K562 (cell line): Measurements from ENCODE around the gene VWF. TPM values are rescaled to one million over a fixed set of nuclear protein-coding genes. Genes with fewer than 3 reads are reported as not detected.

Experiments
- ATAC-seq: fragments of 200-7000 bp; cut with Tn5 transposase; 3 replicates; pipeline ENCODE4 v1.9.1; 2020; ENCODE audit warnings: moderate library complexity
- BruUV-seq: library from RNA; stranded (reverse); fragments of 400-500 nt; replicated peaks from 2 replicates; lab custom pipeline; 2021; lab: Mats Ljungman, UMichigan
- CTCF ChIA-PET: fragments of 300-600 bp; formaldehyde crosslinking; extraction: SDS; loops from one replicate; lab custom pipeline; 2021; ENCODE audit warnings: low intra/inter-chr PET ratio; lab: Yijun Ruan, JAX
- POLR2A ChIA-PET: fragments of 300-600, 350-650 bp; sonication (Branson Sonifier 250); formaldehyde crosslinking; extraction: SDS; loops from one replicate; lab custom pipeline; 2021; ENCODE audit warnings: antibody characterized with exemption, inconsistent platforms; lab: Yijun Ruan, JAX
- DNase-seq, 4 experiments: peaks; one replicate each; pipeline versions ENCODE4 v3.0.0 to v3.0.0-alpha.2; 2011 to 2018; ENCODE audit warnings: low spot score in 3 of 4, mixed read lengths in 3 of 4; ENCODE audit errors: extremely low read depth in 1 of 4
- FAIRE-seq: peaks from 2 replicates; lab custom pipeline; 2011; peaks lifted over from hg19 to GRCh38; lab: Jason Lieb, UNC
- H2AFZ ChIP-seq: 2 replicates; pipeline ENCODE4 v1.6.0; 2011; ENCODE audit warnings: low read depth, low read length, control low read depth, inconsistent platforms
- H3K27ac ChIP-seq: fragments of 200-600 bp; 3 replicates; pipeline ENCODE4 v1.8.0; 2011; ENCODE audit warnings: low read depth, mild to moderate bottlenecking, control low read depth, inconsistent platforms, low read length, moderate library complexity, mixed read lengths; ENCODE audit errors: extremely low read depth
- H3K27me3 ChIP-seq, 2 experiments: fragments of 300-600 bp in 1 of 2; 2 replicates in 1 of 2; 3 replicates in 1 of 2; pipeline versions ENCODE4 v1.6.0 to v1.8.0; 2011; ENCODE audit warnings: inconsistent platforms in 2 of 2, low read length in 2 of 2, mild to moderate bottlenecking in 1 of 2, mixed read lengths in 1 of 2, moderate library complexity in 1 of 2; ENCODE audit not compliant: control insufficient read depth in 2 of 2, insufficient read depth in 2 of 2
- H3K36me3 ChIP-seq: fragments of 300-600 bp; 3 replicates; pipeline ENCODE4 v1.8.0; 2011; ENCODE audit warnings: mild to moderate bottlenecking, low read length, inconsistent platforms; ENCODE audit not compliant: control insufficient read depth, insufficient read depth
- H3K4me1 ChIP-seq, 2 experiments: fragments of 200-600 bp in 1 of 2; replicated peaks in 1 of 2; 2 replicates in 1 of 2; 3 replicates in 1 of 2; pipeline versions ENCODE4 v1.5.1 to v1.8.0; 2011; ENCODE audit warnings: inconsistent platforms in 2 of 2, low read length in 2 of 2, mild to moderate bottlenecking in 1 of 2, mixed read lengths in 1 of 2, moderate library complexity in 1 of 2; ENCODE audit not compliant: control insufficient read depth in 2 of 2, insufficient read depth in 2 of 2
- H3K4me2 ChIP-seq: 2 replicates; pipeline ENCODE4 v1.6.1; 2011; ENCODE audit warnings: low read length, control low read depth, inconsistent platforms, mixed read lengths; ENCODE audit not compliant: insufficient read depth
- H3K4me3 ChIP-seq: fragments of 200-600 bp; sonication (generic), shearing (Covaris generic); 2 replicates; pipeline ENCODE4 v1.5.1; 2016; ENCODE audit warnings: control low read depth, inconsistent platforms
- H3K79me2 ChIP-seq: fragments of 200-600 bp; 3 replicates; pipeline ENCODE4 v1.8.0; 2011; ENCODE audit warnings: low read length, inconsistent platforms; ENCODE audit not compliant: control insufficient read depth, insufficient read depth
- H3K9ac ChIP-seq, 2 experiments: 2 replicates each; pipeline versions ENCODE4 v1.6.0 to v1.6.1; 2011; ENCODE audit warnings: low read depth in 2 of 2, low read length in 2 of 2, control low read depth in 1 of 2, inconsistent platforms in 1 of 2, mild to moderate bottlenecking in 1 of 2, mixed read lengths in 1 of 2; ENCODE audit not compliant: insufficient read depth in 1 of 2
- H3K9me1 ChIP-seq: one replicate; pipeline ENCODE4 v1.6.0; 2011; ENCODE audit warnings: inconsistent platforms, mild to moderate bottlenecking, low read length, moderate library complexity; ENCODE audit not compliant: control insufficient read depth, insufficient read depth
- H3K9me3 ChIP-seq: replicated peaks from 2 replicates; pipeline ENCODE4 v1.5.1; 2011; ENCODE audit warnings: low read depth, low read length, inconsistent platforms; ENCODE audit not compliant: control insufficient read depth, insufficient read depth
- H4K20me1 ChIP-seq: replicated peaks from 2 replicates; pipeline ENCODE4 v1.6.1; 2011; ENCODE audit warnings: low read length, inconsistent platforms, mixed read lengths; ENCODE audit not compliant: control insufficient read depth, insufficient read depth
- BCLAF1 ChIP-seq, 2 experiments: fragments of 450-650 bp in 1 of 2; IDR thresholded peaks; 2 replicates each; pipeline ENCODE4 v1.6.1; 2011 to 2017; ENCODE audit warnings: low read depth in 2 of 2, antibody characterized with exemption in 1 of 2, borderline replicate concordance in 1 of 2, low read length in 1 of 2, mild to moderate bottlenecking in 1 of 2, mixed read lengths in 1 of 2; ENCODE audit not compliant: control insufficient read depth in 1 of 2
- CTCFL ChIP-seq: IDR thresholded peaks from 2 replicates; pipeline ENCODE4 v1.6.1; 2011; ENCODE audit warnings: borderline replicate concordance, low read depth, mild to moderate bottlenecking, moderate library complexity, low read length; ENCODE audit not compliant: insufficient read depth, poor library complexity, severe bottlenecking
- ETS1 ChIP-seq: conservative IDR thresholded peaks from 2 replicates; pipeline ENCODE4 v1.6.1; 2011; ENCODE audit warnings: low read depth, mild to moderate bottlenecking, low read length; ENCODE audit not compliant: control insufficient read depth
- MAZ ChIP-seq, 2 experiments: fragments of 450-650 bp in 1 of 2; sonication (generic) in 1 of 2; formaldehyde crosslinking; IDR thresholded peaks in 1 of 2; conservative IDR thresholded peaks in 1 of 2; 2 replicates each; pipeline versions ENCODE4 v1.4.0 to v1.5.0; 2020; ENCODE audit warnings: mild to moderate bottlenecking in 1 of 2, missing genetic modification reagents in 1 of 2
- PRDM10 ChIP-seq: fragments of 450-650 bp; IDR thresholded peaks from 2 replicates; pipeline ENCODE4 v1.6.1; 2018; ENCODE audit not compliant: partially characterized antibody
- PYGO2 ChIP-seq: fragments of 450-650 bp; IDR thresholded peaks from 2 replicates; pipeline ENCODE4 v1.6.1; 2016; ENCODE audit warnings: mild to moderate bottlenecking, missing genetic modification characterization, moderate library complexity, missing compliant biosample characterization
- TAF15 ChIP-seq: fragments of 200-400 bp; formaldehyde crosslinking; IDR thresholded peaks from 2 replicates; pipeline ENCODE4 v1.6.1; 2017; ENCODE audit warnings: mild to moderate bottlenecking, low read depth, low read length, moderate library complexity
- ZBTB8A ChIP-seq: fragments of 450-650 bp; IDR thresholded peaks from 2 replicates; pipeline ENCODE4 v1.6.1; 2018; ENCODE audit warnings: mild to moderate bottlenecking, moderate library complexity; ENCODE audit not compliant: partially characterized antibody
- ZFP30 ChIP-seq: fragments of 250-450 bp; sonication (Bioruptor Pico); IDR thresholded peaks from 2 replicates; pipeline ENCODE4 v1.8.0; 2022; ENCODE audit warnings: moderate library complexity, mild to moderate bottlenecking, inconsistent platforms, borderline replicate concordance
- ZNF165 ChIP-seq: fragments of 250-450 bp; sonication (Bioruptor Pico); IDR thresholded peaks from 2 replicates; pipeline ENCODE4 v1.4.0; 2020; ENCODE audit warnings: borderline replicate concordance
- WGBS: fragments of 100-300 bp; shearing (Covaris generic); methylation state at CpG from one replicate; pipeline ENCODE4 v1.1.6; 2016; ENCODE audit warnings: low coverage, mixed read lengths; ENCODE audit not compliant: insufficient coverage; ENCODE audit errors: missing lambda C conversion rate; 5-methylcytosine and 5-hydroxymethylcytosine counted together
- in situ Hi-C: fragments of 300-500 bp; cut with MboI; formaldehyde crosslinking; loops from 4 replicates; pipeline ENCODE4 v1.15.0; 2018; ENCODE audit warnings: inconsistent platforms, mixed read lengths
- intact Hi-C: fragments of 100-400 bp; cut with micrococcal nuclease; formaldehyde crosslinking; loops from 2 replicates; pipeline ENCODE4 v1.14.2; 2022
- polyA plus RNA-seq, 8 experiments: library from polyadenylated mRNA; depleted of rRNA in 4 of 8; stranded (reverse) in 5 of 8; unstranded in 3 of 8; fragments of >200 nt; fragmentation: Nextera tagmentation in 2 of 8; fragmentation: Illumina TruSeq in 1 of 8; extraction: Ambion mirVana in 2 of 8; extraction: Trizol in 1 of 8; gene quantifications; 2 replicates each; pipeline versions ENCODE4 v1.2.1 to v1.2.3, GENCODE V29; 2011 to 2014; ENCODE audit warnings: inconsistent platforms in 1 of 8, missing spikeins in 1 of 8
- total RNA-seq, 7 experiments: library from RNA; depleted of rRNA in 6 of 7; stranded (reverse); fragments of >200 nt in 6 of 7; fragmentation: Illumina TruSeq in 2 of 7; extraction: Trizol in 2 of 7; gene quantifications; 2 replicates each; pipeline versions ENCODE4 v1.2.1 to v1.2.3, GENCODE V29; 2011 to 2021; ENCODE audit warnings: low replicate concordance in 1 of 7

The VWF gene
- total and polyA plus RNA-seq, 9 of the 15 experiments (the other 6 are each of a cell fraction or from before 2014, with no cell fraction given) = 0.53 TPM; not detected in 8

GRCh38 chr12:6110006-6110405 is 14.5 kb downstream of the VWF start:
- WGBS = 0% methylated on average over 4 of the region's 4 CpGs
- CTCF ChIA-PET = no interaction called here
- FAIRE-seq (no peak), DNase-seq (no peak), ATAC-seq (no peak)
- H3K36me3 ChIP-seq = no peaks in the 10 kb centered on the region
- H3K9me1 ChIP-seq = no peaks in the 10 kb centered on the region
- no peak overlapping the region for H3K27ac ChIP-seq
- peaks cover 6 to 30% of the 10 kb centered on the region in 2 experiments for H3K27me3 ChIP-seq
- intact Hi-C loops (no loop called here), in situ Hi-C loops (no loop called here)
- no TSS peak for BruUV-seq
- no peaks in the 10 kb centered on the region for H3K9me3 ChIP-seq
- H2AFZ ChIP-seq = no peak overlapping the region
- H3K9ac ChIP-seq = no peak overlapping the region
- no peak overlapping the region for H3K4me2 ChIP-seq
- no peaks in the 10 kb centered on the region for H4K20me1 ChIP-seq
- no peaks in the 10 kb centered on the region; a peak in 1 of 5 replicates for H3K4me1 ChIP-seq
- POLR2A ChIA-PET = no interaction called here
- no peaks in the 10 kb centered on the region for H3K79me2 ChIP-seq
- no peak overlapping the region for H3K4me3 ChIP-seq
- TF ChIP-seq BCLAF1 (IDR thresholded peaks at IDR 0.05; ENCODE audit: borderline replicate concordance in 1 of 2, control insufficient read depth in 1 of 2, low read depth in 2 of 2, low read length in 1 of 2) (no peak), PYGO2 (no peak), CTCFL (no peak), TAF15 (no peak), ZNF165 (CRISPR knock-in tag) (no peak), ETS1 (no peak), MAZ (CRISPR knock-in tag; conservative IDR thresholded peaks at IDR 0.05 in 1 of 2, IDR thresholded peaks at IDR 0.05 in 1 of 2) (no peak), ZFP30 (CRISPR knock-in tag) (no peak), ZBTB8A (no peak), PRDM10 (no peak)
